ENCODE measurements around the gene TGFBR3L. TPM values are rescaled to one million over a fixed set of nuclear protein-coding genes. Genes with fewer than 3 reads are reported as not detected.
A peak's percentile ranks its signal among the peaks of the same experiment; 100 is the strongest.

Gene TGFBR3L
- total RNA-seq, 1 donor from 2014 or later = 10.9 TPM

- no peak for DNase-seq
- intact Hi-C loops (cut with DNase I) = no loop called here
- ATAC-seq (ENCODE audit: poor library complexity) = no peak
Observed at GRCh38 chr19:7900931-7901330, 13.7 kb upstream of the TGFBR3L start.

- intact Hi-C loops (cut with DNase I) = no loop called here
- ATAC-seq (ENCODE audit: poor library complexity) = no peak
- DNase-seq = no peak
Observed at GRCh38 chr19:7901337-7901736, 13.3 kb upstream of the TGFBR3L start.

- intact Hi-C loops (cut with DNase I) = no loop called here
- DNase-seq (no peak), ATAC-seq (ENCODE audit: poor library complexity) (no peak)
Observed at GRCh38 chr19:7902796-7903243, 11.8 kb upstream of the TGFBR3L start.

GRCh38 chr19:7903244-7904073, 11.2 kb upstream of the TGFBR3L start, which contains the start of gene MAP2K7:
Gene MAP2K7 (plus strand): TSS chr19:7903877. CDS start chr19:7903945, 68 bp downstream.
- DNase-seq (peak; percentile 100), ATAC-seq (ENCODE audit: poor library complexity) (peak; percentile 92)
- intact Hi-C loops (cut with DNase I) = no loop called here

GRCh38 chr19:7904074-7905020, 10.3 kb upstream of the TGFBR3L start:
- intact Hi-C loops (cut with DNase I) = no loop called here
- peak; percentile 57 for ATAC-seq (ENCODE audit: poor library complexity)
- peak; percentile 72 for DNase-seq

- no peak for DNase-seq
- ATAC-seq (ENCODE audit: poor library complexity) = no peak
- intact Hi-C loops (cut with DNase I) = no loop called here
Observed at GRCh38 chr19:7905268-7905667, 9.4 kb upstream of the TGFBR3L start.

- no peak for DNase-seq
- intact Hi-C loops (cut with DNase I) = no loop called here
- no peak for ATAC-seq (ENCODE audit: poor library complexity)
Observed at GRCh38 chr19:7905859-7906258, 8.8 kb upstream of the TGFBR3L start.

- no peak for DNase-seq
- ATAC-seq (ENCODE audit: poor library complexity) = no peak
- intact Hi-C loops (cut with DNase I) = no loop called here
Observed at GRCh38 chr19:7907122-7907521, 7.5 kb upstream of the TGFBR3L start.

GRCh38 chr19:7907544-7907943, 7.1 kb upstream of the TGFBR3L start:
- intact Hi-C loops (cut with DNase I) = no loop called here
- DNase-seq (no peak), ATAC-seq (ENCODE audit: poor library complexity) (no peak)

GRCh38 chr19:7908078-7908699, 6.4 kb upstream of the TGFBR3L start:
- ATAC-seq (ENCODE audit: poor library complexity) = no peak
- DNase-seq = no peak
- intact Hi-C loops (cut with DNase I) = no loop called here

GRCh38 chr19:7908742-7909461, 5.7 kb upstream of the TGFBR3L start:
- intact Hi-C loops (cut with DNase I) = no loop called here
- ATAC-seq (ENCODE audit: poor library complexity) = no peak

GRCh38 chr19:7909471-7910067, 5.1 kb upstream of the TGFBR3L start:
- intact Hi-C loops (cut with DNase I) = no loop called here
- DNase-seq = no peak
- no peak for ATAC-seq (ENCODE audit: poor library complexity)

More at GRCh38 chr19:7908742-7909461, 5.7 kb upstream of the TGFBR3L start:
- no peak for DNase-seq

- intact Hi-C loops (cut with DNase I) = no loop called here
- ATAC-seq (ENCODE audit: poor library complexity) (no peak), DNase-seq (no peak)
Observed at GRCh38 chr19:7910321-7911161, 4.1 kb upstream of the TGFBR3L start.

GRCh38 chr19:7911508-7912143, 3.0 kb upstream of the TGFBR3L start:
- ATAC-seq (ENCODE audit: poor library complexity) (no peak), DNase-seq (no peak)
- intact Hi-C loops (cut with DNase I) = no loop called here

- ATAC-seq (ENCODE audit: poor library complexity) (no peak), DNase-seq (no peak)
- intact Hi-C loops (cut with DNase I) = no loop called here
Observed at GRCh38 chr19:7912144-7912696, 2.4 kb upstream of the TGFBR3L start.
